Breast epithelium (tissue), 4 donors: ENCODE measurements around the gene DAPP1. TPM values are rescaled to one million over a fixed set of nuclear protein-coding genes. Genes with fewer than 3 reads are reported as not detected.

ENCODE experiments used
- DNase-seq, 2 donors: peaks; one replicate each; pipeline ENCODE4 v3.0.0-alpha.2; 2019; ENCODE audit warnings: low spot score in 2 of 2
- H3K27ac ChIP-seq, 2 donors: fragments of 200-600 bp; sonication (generic) in 1 of 2; one replicate each; pipeline ENCODE4 v1.5.1; 2016 to 2019; ENCODE audit warnings: mild to moderate bottlenecking in 1 of 2
- H3K27me3 ChIP-seq, 2 donors: fragments of 200-600 bp; sonication (generic) in 1 of 2; one replicate each; pipeline versions ENCODE4 v1.5.1 to v1.6.0; 2017 to 2019; ENCODE audit warnings: control low read depth in 1 of 2, mild to moderate bottlenecking in 1 of 2
- H3K36me3 ChIP-seq: fragments of 200-600 bp; one replicate; pipeline ENCODE4 v1.5.1; 2019
- H3K4me1 ChIP-seq, 2 donors: fragments of 200-600 bp; sonication (generic); one replicate each; pipeline ENCODE4 v1.5.1; 2016 to 2019; ENCODE audit warnings: control low read depth in 1 of 2
- H3K4me3 ChIP-seq, 3 donors: fragments of 200-600 bp; sonication (generic); 1 replicate in 2 of 3; 2 replicates in 1 of 3; pipeline ENCODE4 v1.5.1; 2016 to 2019; ENCODE audit warnings: mild to moderate bottlenecking in 3 of 3, moderate library complexity in 2 of 3
- H3K9me3 ChIP-seq, 2 donors: fragments of 200-600 bp; sonication (generic) in 1 of 2; one replicate each; pipeline ENCODE4 v1.5.1; 2016 to 2019; ENCODE audit warnings: control low read depth in 1 of 2
- CTCF ChIP-seq, 3 donors: fragments of 450-650 bp; IDR thresholded peaks; one replicate each; pipeline ENCODE4 v1.5.1; 2016 to 2017; ENCODE audit warnings: antibody characterized with exemption in 3 of 3, mild to moderate bottlenecking in 3 of 3, moderate library complexity in 3 of 3
- POLR2A ChIP-seq: fragments of 450-650 bp; IDR thresholded peaks from one replicate; pipeline ENCODE4 v1.6.1; 2016; ENCODE audit warnings: antibody characterized with exemption, mild to moderate bottlenecking, moderate library complexity
- POLR2AphosphoS5 ChIP-seq, 3 donors: sonication (generic); formaldehyde crosslinking; IDR thresholded peaks; one replicate each; pipeline ENCODE4 v1.6.1; 2017; ENCODE audit warnings: antibody characterized with exemption in 3 of 3
- intact Hi-C: fragments of 100-400 bp; cut with DNase I; formaldehyde crosslinking; loops from one replicate; pipeline ENCODE4 v1.15.1; 2023; ENCODE audit warnings: low total_unique reads
- total RNA-seq, 3 donors: library from RNA; depleted of rRNA; stranded (reverse); fragments of >200 nt; gene quantifications; one replicate each; pipeline ENCODE4 v1.1.0, GENCODE V29; 2016

Gene DAPP1
- total RNA-seq, 3 donors from 2014 or later: 2.7 to 10.2 (median 4.9) TPM

- Histone ChIP-seq H3K27ac (no peak overlapping the region), H3K4me1 (no peaks in the 10 kb centered on the region), H3K9me3 (no peaks in the 10 kb centered on the region), H3K27me3 (no peaks in the 10 kb centered on the region), H3K4me3 (no peak overlapping the region), H3K36me3 (no peaks in the 10 kb centered on the region)
- no peak for TF ChIP-seq POLR2AphosphoS5 (IDR thresholded peaks at IDR 0.05)
- no peak for TF ChIP-seq CTCF (IDR thresholded peaks at IDR 0.05)
- TF ChIP-seq POLR2A: no peak
- intact Hi-C loops: no loop called here
- no peak for DNase-seq
Observed at GRCh38 chr4:99824070-99824599, 7.5 kb downstream of the DAPP1 start.

GRCh38 chr4:99825272-99825671, 8.6 kb downstream of the DAPP1 start:
- H3K36me3 ChIP-seq: no peaks in the 10 kb centered on the region
- H3K9me3 ChIP-seq: no peaks in the 10 kb centered on the region
- H3K27ac ChIP-seq: no peak overlapping the region
- no peak for DNase-seq
- H3K27me3 ChIP-seq: no peaks in the 10 kb centered on the region
- TF ChIP-seq POLR2AphosphoS5 (IDR thresholded peaks at IDR 0.05) (no peak), POLR2A (no peak), CTCF (IDR thresholded peaks at IDR 0.05) (no peak)
- H3K4me3 ChIP-seq: no peak overlapping the region
- intact Hi-C loops: no loop called here
- no peaks in the 10 kb centered on the region for H3K4me1 ChIP-seq

GRCh38 chr4:99826016-99826415, 9.4 kb downstream of the DAPP1 start:
- Histone ChIP-seq H3K4me1 (no peaks in the 10 kb centered on the region), H3K36me3 (no peaks in the 10 kb centered on the region), H3K27me3 (no peaks in the 10 kb centered on the region), H3K27ac (no peak overlapping the region), H3K9me3 (no peaks in the 10 kb centered on the region), H3K4me3 (no peak overlapping the region)
- intact Hi-C loops: no loop called here
- no peak for DNase-seq
- TF ChIP-seq POLR2AphosphoS5 (IDR thresholded peaks at IDR 0.05) (no peak), CTCF (IDR thresholded peaks at IDR 0.05) (no peak), POLR2A (no peak)

GRCh38 chr4:99827454-99827853, 10.8 kb downstream of the DAPP1 start:
- no peak for DNase-seq
- no peaks in the 10 kb centered on the region for H3K4me1 ChIP-seq
- H3K4me3 ChIP-seq: no peak overlapping the region
- no peaks in the 10 kb centered on the region for H3K9me3 ChIP-seq
- H3K27me3 ChIP-seq: no peaks in the 10 kb centered on the region
- intact Hi-C loops: no loop called here
- no peaks in the 10 kb centered on the region for H3K36me3 ChIP-seq
- TF ChIP-seq POLR2AphosphoS5 (IDR thresholded peaks at IDR 0.05) (no peak), POLR2A (no peak), CTCF (IDR thresholded peaks at IDR 0.05) (no peak)
- H3K27ac ChIP-seq: no peak overlapping the region

GRCh38 chr4:99827857-99828256, 11.2 kb downstream of the DAPP1 start:
- no peak for DNase-seq
- no peaks in the 10 kb centered on the region for H3K36me3 ChIP-seq
- no peaks in the 10 kb centered on the region for H3K9me3 ChIP-seq
- no peaks in the 10 kb centered on the region for H3K27me3 ChIP-seq
- intact Hi-C loops: no loop called here
- no peak overlapping the region for H3K27ac ChIP-seq
- TF ChIP-seq POLR2A: no peak
- TF ChIP-seq CTCF (IDR thresholded peaks at IDR 0.05): no peak
- TF ChIP-seq POLR2AphosphoS5 (IDR thresholded peaks at IDR 0.05): no peak
- no peak overlapping the region for H3K4me3 ChIP-seq
- no peaks in the 10 kb centered on the region for H3K4me1 ChIP-seq
